Muscle of leg (tissue), 9 donors: Measurements from ENCODE around the gene SUN1. TPM values are rescaled to one million over a fixed set of nuclear protein-coding genes. Genes with fewer than 3 reads are reported as not detected.

Experiments used
- polyA plus RNA-seq, 8 donors: library from polyadenylated mRNA; unstranded; fragments of 120-200 nt; gene quantifications; one replicate each; pipeline versions ENCODE4 v1.2.1 to v1.2.3, GENCODE V29; 2013; ENCODE audit warnings: inconsistent platforms in 1 of 8, low replicate concordance in 1 of 8; ENCODE audit not compliant: insufficient read length in 8 of 8, insufficient read depth in 1 of 8
- total RNA-seq: library from RNA; stranded (reverse); fragments of 120-200 nt; gene quantifications from one replicate; pipeline ENCODE4 v1.2.4, GENCODE V29; 2013

SUN1 gene
- total and polyA plus RNA-seq, 9 donors: 150 to 238 (median 164) TPM

Other genes with a start within 250 kb of the SUN1 start
- 14.3 TPM for gene DNAAF5, start 105.8 kb upstream of the SUN1 start, total RNA-seq
- 10 to 100 TPM; 22.5 to 28.4 (median 26.3) TPM for gene DNAAF5, start 105.8 kb upstream of the SUN1 start, polyA plus RNA-seq
- 23.1 TPM for gene PRKAR1B, start 105.2 kb upstream of the SUN1 start, total RNA-seq
- gene PRKAR1B, start 105.2 kb upstream of the SUN1 start, polyA plus RNA-seq: 10 to 100 TPM; 32.4 to 45.4 (median 38.5) TPM
- 26.6 TPM for gene GET4, start 44.1 kb downstream of the SUN1 start, total RNA-seq
- gene GET4, start 44.1 kb downstream of the SUN1 start, polyA plus RNA-seq: 10 to 100 TPM; 31.9 to 50.2 (median 42.3) TPM
- gene ADAP1, start 122.2 kb downstream of the SUN1 start, total RNA-seq: 2.0 TPM
- 1 to 10 TPM; 2.2 to 6.1 (median 3.3) TPM for gene ADAP1, start 122.2 kb downstream of the SUN1 start, polyA plus RNA-seq
- gene COX19, start 143.1 kb downstream of the SUN1 start, total RNA-seq: 10.3 TPM
- gene COX19, start 143.1 kb downstream of the SUN1 start, polyA plus RNA-seq: 10 to 100 TPM in 5 of 8 donors, 1 to 10 TPM in 3; 8.9 to 12.4 (median 10.7) TPM
- 0.62 TPM for gene CYP2W1, start 150.7 kb downstream of the SUN1 start, total RNA-seq
- gene CYP2W1, start 150.7 kb downstream of the SUN1 start, polyA plus RNA-seq: 10 to 100 TPM in 2 of 8 donors, 1 to 10 TPM in 2, under 1 TPM in 4; 0.69 to 26.3 (median 1.0) TPM
- 2.7 TPM for gene GPR146, start 212.1 kb downstream of the SUN1 start, total RNA-seq
- 1 to 10 TPM; 2.3 to 4.8 (median 3.4) TPM for gene GPR146, start 212.1 kb downstream of the SUN1 start, polyA plus RNA-seq